HepG2 (cell line): ENCODE measurements around the gene TBC1D22A. TPM values are rescaled to one million over a fixed set of nuclear protein-coding genes. Genes with fewer than 3 reads are reported as not detected.

ENCODE experiments used
- GATAD1 ChIP-seq: IDR thresholded peaks from 2 replicates; pipeline ENCODE4 v1.6.1; 2016; ENCODE audit warnings: missing genetic modification reagents, missing compliant biosample characterization
- GPBP1L1 ChIP-seq: sonication (generic); formaldehyde crosslinking; IDR thresholded peaks from 2 replicates; pipeline ENCODE4 v1.5.0; 2020; ENCODE audit warnings: mild to moderate bottlenecking, missing genetic modification reagents
- KDM4B ChIP-seq: sonication (generic); formaldehyde crosslinking; IDR thresholded peaks from 2 replicates; pipeline ENCODE4 v1.4.0; 2020; ENCODE audit warnings: missing genetic modification reagents
- MAZ ChIP-seq, 2 experiments: sonication (generic) in 1 of 2; formaldehyde crosslinking in 1 of 2; IDR thresholded peaks; 2 replicates each; pipeline versions ENCODE4 v1.5.0 to v1.6.1; 2012 to 2020; ENCODE audit warnings: low read depth in 2 of 2, mild to moderate bottlenecking in 2 of 2, borderline replicate concordance in 1 of 2, improper control_type of control experiment in 1 of 2, low read length in 1 of 2, missing genetic modification reagents in 1 of 2, moderate library complexity in 1 of 2
- NFRKB ChIP-seq: fragments of 450-650 bp; IDR thresholded peaks from 2 replicates; pipeline ENCODE4 v1.6.1; 2017
- NR2C2 ChIP-seq: sonication (generic); formaldehyde crosslinking; IDR thresholded peaks from 2 replicates; pipeline ENCODE4 v1.4.0; 2020; ENCODE audit warnings: missing genetic modification reagents, mild to moderate bottlenecking, moderate library complexity, borderline replicate concordance
- REST ChIP-seq, 2 experiments: IDR thresholded peaks; 2 replicates each; pipeline ENCODE4 v1.6.1; 2011 to 2012; ENCODE audit warnings: low read length in 2 of 2, borderline replicate concordance in 1 of 2, low read depth in 1 of 2, mild to moderate bottlenecking in 1 of 2, moderate library complexity in 1 of 2
- ZBTB14 ChIP-seq: sonication (generic); formaldehyde crosslinking; IDR thresholded peaks from 2 replicates; pipeline ENCODE4 v1.4.0; 2020; ENCODE audit warnings: missing genetic modification reagents
- ZNF281 ChIP-seq: sonication (generic); formaldehyde crosslinking; IDR thresholded peaks from 2 replicates; pipeline ENCODE4 v1.4.0; 2020; ENCODE audit warnings: missing genetic modification reagents, borderline replicate concordance
- ZNF564 ChIP-seq: sonication (generic); formaldehyde crosslinking; IDR thresholded peaks from 2 replicates; pipeline ENCODE4 v1.8.1; 2023; ENCODE audit warnings: mild to moderate bottlenecking, missing genetic modification reagents
- ZSCAN21 ChIP-seq: sonication (generic); formaldehyde crosslinking; IDR thresholded peaks from 2 replicates; pipeline ENCODE4 v1.8.0; 2022; ENCODE audit warnings: mild to moderate bottlenecking, missing genetic modification reagents, moderate library complexity, borderline replicate concordance
- polyA plus RNA-seq, 8 experiments: library from polyadenylated mRNA; depleted of rRNA in 3 of 8; stranded (reverse) in 7 of 8; unstranded in 1 of 8; fragments of >200 nt; fragmentation: Illumina TruSeq in 4 of 8; extraction: Trizol in 4 of 8; gene quantifications; 2 replicates each; pipeline versions ENCODE4 v1.2.1 to v1.2.3, GENCODE V29; 2011 to 2016; ENCODE audit warnings: low read depth in 4 of 8, missing spikeins in 1 of 8, mixed read lengths in 1 of 8; ENCODE audit not compliant: insufficient read depth in 1 of 8
- total RNA-seq, 5 experiments: library from RNA; depleted of rRNA; stranded (reverse); fragments of >200 nt; fragmentation: Illumina TruSeq; extraction: Trizol; gene quantifications; 2 replicates each; pipeline ENCODE4 v1.2.3, GENCODE V29; 2016; ENCODE audit warnings: low read depth in 1 of 5
- TF ChIP-seq, protein P1 (sequence below): sonication (generic); formaldehyde crosslinking; IDR thresholded peaks from 2 replicates; pipeline ENCODE4 v1.4.0; 2020; ENCODE audit warnings: missing genetic modification reagents
- TF ChIP-seq, protein P2 (sequence below): sonication (generic); formaldehyde crosslinking; IDR thresholded peaks from 2 replicates; pipeline ENCODE4 v1.4.0; 2020; ENCODE audit warnings: low read depth, missing genetic modification reagents

Gene TBC1D22A
- total and polyA plus RNA-seq, 2 of the 13 experiments (the other 11 are each of a cell fraction or from before 2014, with no cell fraction given): 17.3 to 18.0 TPM

DNA sequence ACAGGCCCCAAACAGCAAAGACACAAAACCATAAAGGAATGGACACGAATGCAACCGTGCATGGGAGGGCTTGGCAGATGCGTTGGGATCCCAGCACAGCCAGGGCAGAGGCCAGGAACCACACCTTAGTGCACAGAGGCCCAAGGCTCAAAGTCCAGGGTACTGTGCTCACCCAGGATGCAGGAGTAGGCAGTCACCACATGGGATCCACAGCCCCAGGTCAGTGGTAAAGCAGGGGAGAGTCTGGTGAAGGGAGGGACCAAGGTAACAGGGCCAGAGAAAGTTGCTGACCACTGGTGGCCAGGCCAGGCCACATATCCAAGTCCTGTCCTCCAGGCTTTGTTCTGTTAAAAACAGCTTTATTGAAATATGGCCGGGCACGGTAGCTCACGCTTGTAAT is 17.9 kb upstream of the TBC1D22A start (continued):
- TF ChIP-seq REST (IDR thresholded peaks at IDR 0.05; ENCODE audit: borderline replicate concordance in 1 of 2, low read depth in 1 of 2, low read length in 2 of 2): 0 out of 4 replicates have a peak, but pooled peaks of 1 of the 2 experiments have one; percentile 24
- TF ChIP-seq ZSCAN21: peak; percentile 83
- no peak for TF ChIP-seq NFRKB
- TF ChIP-seq MAZ (IDR thresholded peaks at IDR 0.05; ENCODE audit: borderline replicate concordance, low read depth, low read length): no peak
- no peak for TF ChIP-seq MAZ (CRISPR knock-in tag; IDR thresholded peaks at IDR 0.05; ENCODE audit: low read depth)
- 0 out of 2 replicates have a peak, but pooled peaks have one; percentile 53 for TF ChIP-seq GATAD1
- TF ChIP-seq ZNF564 (CRISPR knock-in tag): no peak
- TF ChIP-seq NR2C2 (CRISPR knock-in tag): peak; percentile 46; the same call in 1 of the 2 replicates
- no peak for TF ChIP-seq ZBTB14
- TF ChIP-seq ZNF281: no peak; the same call in 1 of the 2 replicates
- TF ChIP-seq, protein P1, sequence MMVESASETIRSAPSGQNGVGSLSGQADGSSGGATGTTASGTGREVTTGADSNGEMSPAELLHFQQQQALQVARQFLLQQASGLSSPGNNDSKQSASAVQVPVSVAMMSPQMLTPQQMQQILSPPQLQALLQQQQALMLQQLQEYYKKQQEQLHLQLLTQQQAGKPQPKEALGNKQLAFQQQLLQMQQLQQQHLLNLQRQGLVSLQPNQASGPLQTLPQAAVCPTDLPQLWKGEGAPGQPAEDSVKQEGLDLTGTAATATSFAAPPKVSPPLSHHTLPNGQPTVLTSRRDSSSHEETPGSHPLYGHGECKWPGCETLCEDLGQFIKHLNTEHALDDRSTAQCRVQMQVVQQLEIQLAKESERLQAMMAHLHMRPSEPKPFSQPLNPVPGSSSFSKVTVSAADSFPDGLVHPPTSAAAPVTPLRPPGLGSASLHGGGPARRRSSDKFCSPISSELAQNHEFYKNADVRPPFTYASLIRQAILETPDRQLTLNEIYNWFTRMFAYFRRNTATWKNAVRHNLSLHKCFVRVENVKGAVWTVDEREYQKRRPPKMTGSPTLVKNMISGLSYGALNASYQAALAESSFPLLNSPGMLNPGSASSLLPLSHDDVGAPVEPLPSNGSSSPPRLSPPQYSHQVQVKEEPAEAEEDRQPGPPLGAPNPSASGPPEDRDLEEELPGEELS (CRISPR knock-in tag): no peak
- TF ChIP-seq GPBP1L1 (CRISPR knock-in tag): no peak
- no peak for TF ChIP-seq KDM4B (CRISPR knock-in tag)
- TF ChIP-seq, protein P2, sequence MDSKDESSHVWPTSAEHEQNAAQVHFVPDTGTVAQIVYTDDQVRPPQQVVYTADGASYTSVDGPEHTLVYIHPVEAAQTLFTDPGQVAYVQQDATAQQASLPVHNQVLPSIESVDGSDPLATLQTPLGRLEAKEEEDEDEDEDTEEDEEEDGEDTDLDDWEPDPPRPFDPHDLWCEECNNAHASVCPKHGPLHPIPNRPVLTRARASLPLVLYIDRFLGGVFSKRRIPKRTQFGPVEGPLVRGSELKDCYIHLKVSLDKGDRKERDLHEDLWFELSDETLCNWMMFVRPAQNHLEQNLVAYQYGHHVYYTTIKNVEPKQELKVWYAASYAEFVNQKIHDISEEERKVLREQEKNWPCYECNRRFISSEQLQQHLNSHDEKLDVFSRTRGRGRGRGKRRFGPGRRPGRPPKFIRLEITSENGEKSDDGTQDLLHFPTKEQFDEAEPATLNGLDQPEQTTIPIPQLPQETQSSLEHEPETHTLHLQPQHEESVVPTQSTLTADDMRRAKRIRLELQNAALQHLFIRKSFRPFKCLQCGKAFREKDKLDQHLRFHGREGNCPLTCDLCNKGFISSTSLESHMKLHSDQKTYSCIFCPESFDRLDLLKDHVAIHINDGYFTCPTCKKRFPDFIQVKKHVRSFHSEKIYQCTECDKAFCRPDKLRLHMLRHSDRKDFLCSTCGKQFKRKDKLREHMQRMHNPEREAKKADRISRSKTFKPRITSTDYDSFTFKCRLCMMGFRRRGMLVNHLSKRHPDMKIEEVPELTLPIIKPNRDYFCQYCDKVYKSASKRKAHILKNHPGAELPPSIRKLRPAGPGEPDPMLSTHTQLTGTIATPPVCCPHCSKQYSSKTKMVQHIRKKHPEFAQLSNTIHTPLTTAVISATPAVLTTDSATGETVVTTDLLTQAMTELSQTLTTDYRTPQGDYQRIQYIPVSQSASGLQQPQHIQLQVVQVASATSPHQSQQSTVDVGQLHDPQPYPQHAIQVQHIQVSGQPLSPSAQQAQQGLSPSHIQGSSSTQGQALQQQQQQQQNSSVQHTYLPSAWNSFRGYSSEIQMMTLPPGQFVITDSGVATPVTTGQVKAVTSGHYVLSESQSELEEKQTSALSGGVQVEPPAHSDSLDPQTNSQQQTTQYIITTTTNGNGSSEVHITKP: no peak
